K562 (cell line): ENCODE measurements around the gene TTC4. TPM values are rescaled to one million over a fixed set of nuclear protein-coding genes. Genes with fewer than 3 reads are reported as not detected.

Source experiments
- ATAC-seq: fragments of 200-7000 bp; cut with Tn5 transposase; 3 replicates; pipeline ENCODE4 v1.9.1; 2020; ENCODE audit warnings: moderate library complexity
- Bru-seq: library from RNA; stranded (reverse); fragments of 400-500 nt; gene quantifications from one replicate; lab custom pipeline; 2021; lab: Mats Ljungman, UMichigan
- BruChase-seq, 2 experiments: library from RNA; stranded (reverse); fragments of 400-500 nt; gene quantifications; one replicate each; lab custom pipeline; 2021; lab: Mats Ljungman, UMichigan
- BruUV-seq: library from RNA; stranded (reverse); fragments of 400-500 nt; replicated peaks from 2 replicates; lab custom pipeline; 2021; lab: Mats Ljungman, UMichigan
- CTCF ChIA-PET: fragments of 300-600 bp; formaldehyde crosslinking; extraction: SDS; loops from one replicate; lab custom pipeline; 2021; ENCODE audit warnings: low intra/inter-chr PET ratio; lab: Yijun Ruan, JAX
- POLR2A ChIA-PET: fragments of 300-600, 350-650 bp; sonication (Branson Sonifier 250); formaldehyde crosslinking; extraction: SDS; loops from one replicate; lab custom pipeline; 2021; ENCODE audit warnings: antibody characterized with exemption, inconsistent platforms; lab: Yijun Ruan, JAX
- DNase-seq, 4 experiments: peaks; one replicate each; pipeline versions ENCODE4 v3.0.0 to v3.0.0-alpha.2; 2011 to 2018; ENCODE audit warnings: low spot score in 3 of 4, mixed read lengths in 3 of 4; ENCODE audit errors: extremely low read depth in 1 of 4
- FAIRE-seq: peaks from 2 replicates; lab custom pipeline; 2011; peaks lifted over from hg19 to GRCh38; lab: Jason Lieb, UNC
- H2AFZ ChIP-seq: 2 replicates; pipeline ENCODE4 v1.6.0; 2011; ENCODE audit warnings: low read depth, low read length, control low read depth, inconsistent platforms
- H3K27ac ChIP-seq: fragments of 200-600 bp; 3 replicates; pipeline ENCODE4 v1.8.0; 2011; ENCODE audit warnings: low read depth, mild to moderate bottlenecking, control low read depth, inconsistent platforms, low read length, moderate library complexity, mixed read lengths; ENCODE audit errors: extremely low read depth
- H3K27me3 ChIP-seq, 2 experiments: fragments of 300-600 bp in 1 of 2; 2 replicates in 1 of 2; 3 replicates in 1 of 2; pipeline versions ENCODE4 v1.6.0 to v1.8.0; 2011; ENCODE audit warnings: inconsistent platforms in 2 of 2, low read length in 2 of 2, mild to moderate bottlenecking in 1 of 2, mixed read lengths in 1 of 2, moderate library complexity in 1 of 2; ENCODE audit not compliant: control insufficient read depth in 2 of 2, insufficient read depth in 2 of 2
- H3K36me3 ChIP-seq: fragments of 300-600 bp; 3 replicates; pipeline ENCODE4 v1.8.0; 2011; ENCODE audit warnings: mild to moderate bottlenecking, low read length, inconsistent platforms; ENCODE audit not compliant: control insufficient read depth, insufficient read depth
- H3K4me1 ChIP-seq, 2 experiments: fragments of 200-600 bp in 1 of 2; replicated peaks in 1 of 2; 2 replicates in 1 of 2; 3 replicates in 1 of 2; pipeline versions ENCODE4 v1.5.1 to v1.8.0; 2011; ENCODE audit warnings: inconsistent platforms in 2 of 2, low read length in 2 of 2, mild to moderate bottlenecking in 1 of 2, mixed read lengths in 1 of 2, moderate library complexity in 1 of 2; ENCODE audit not compliant: control insufficient read depth in 2 of 2, insufficient read depth in 2 of 2
- H3K4me2 ChIP-seq: 2 replicates; pipeline ENCODE4 v1.6.1; 2011; ENCODE audit warnings: low read length, control low read depth, inconsistent platforms, mixed read lengths; ENCODE audit not compliant: insufficient read depth
- H3K4me3 ChIP-seq: fragments of 200-600 bp; sonication (generic), shearing (Covaris generic); 2 replicates; pipeline ENCODE4 v1.5.1; 2016; ENCODE audit warnings: control low read depth, inconsistent platforms
- H3K79me2 ChIP-seq: fragments of 200-600 bp; 3 replicates; pipeline ENCODE4 v1.8.0; 2011; ENCODE audit warnings: low read length, inconsistent platforms; ENCODE audit not compliant: control insufficient read depth, insufficient read depth
- H3K9ac ChIP-seq, 2 experiments: 2 replicates each; pipeline versions ENCODE4 v1.6.0 to v1.6.1; 2011; ENCODE audit warnings: low read depth in 2 of 2, low read length in 2 of 2, control low read depth in 1 of 2, inconsistent platforms in 1 of 2, mild to moderate bottlenecking in 1 of 2, mixed read lengths in 1 of 2; ENCODE audit not compliant: insufficient read depth in 1 of 2
- H3K9me1 ChIP-seq: one replicate; pipeline ENCODE4 v1.6.0; 2011; ENCODE audit warnings: inconsistent platforms, mild to moderate bottlenecking, low read length, moderate library complexity; ENCODE audit not compliant: control insufficient read depth, insufficient read depth
- H3K9me3 ChIP-seq: replicated peaks from 2 replicates; pipeline ENCODE4 v1.5.1; 2011; ENCODE audit warnings: low read depth, low read length, inconsistent platforms; ENCODE audit not compliant: control insufficient read depth, insufficient read depth
- H4K20me1 ChIP-seq: replicated peaks from 2 replicates; pipeline ENCODE4 v1.6.1; 2011; ENCODE audit warnings: low read length, inconsistent platforms, mixed read lengths; ENCODE audit not compliant: control insufficient read depth, insufficient read depth
- ARID2 ChIP-seq: fragments of 450-650 bp; IDR thresholded peaks from 2 replicates; pipeline ENCODE4 v1.6.1; 2017; ENCODE audit warnings: antibody characterized with exemption, mild to moderate bottlenecking
- ARID3B ChIP-seq: fragments of 250-450 bp; sonication (Bioruptor Pico); IDR thresholded peaks from 2 replicates; pipeline ENCODE4 v1.4.0; 2020; ENCODE audit warnings: borderline replicate concordance
- BDP1 ChIP-seq: IDR thresholded peaks from 3 replicates; pipeline ENCODE4 v1.6.1; 2011; ENCODE audit not compliant: insufficient read length, insufficient read depth
- BRF2 ChIP-seq: IDR thresholded peaks from 3 replicates; pipeline ENCODE4 v1.6.1; 2011; ENCODE audit warnings: borderline replicate concordance, mild to moderate bottlenecking; ENCODE audit not compliant: insufficient read length, insufficient read depth
- GABPB2 ChIP-seq: fragments of 250-450 bp; sonication (Bioruptor Pico); conservative IDR thresholded peaks from 2 replicates; pipeline ENCODE4 v1.5.1; 2021; ENCODE audit warnings: mild to moderate bottlenecking
- MCM2 ChIP-seq: fragments of 450-650 bp; IDR thresholded peaks from 2 replicates; pipeline ENCODE4 v1.6.1; 2017; ENCODE audit warnings: low read depth, mild to moderate bottlenecking
- NR2C1 ChIP-seq, 2 experiments: fragments of 450-650 bp; IDR thresholded peaks; 2 replicates each; pipeline ENCODE4 v1.6.1; 2017; ENCODE audit warnings: mild to moderate bottlenecking in 2 of 2, antibody characterized with exemption in 1 of 2, inconsistent platforms in 1 of 2, missing compliant biosample characterization in 1 of 2, missing genetic modification characterization in 1 of 2
- RUNX1 ChIP-seq: sonication (generic); IDR thresholded peaks from 2 replicates; pipeline ENCODE4 v1.6.1; 2016; ENCODE audit warnings: antibody characterized with exemption, low read depth
- WGBS: fragments of 100-300 bp; shearing (Covaris generic); methylation state at CpG from one replicate; pipeline ENCODE4 v1.1.6; 2016; ENCODE audit warnings: low coverage, mixed read lengths; ENCODE audit not compliant: insufficient coverage; ENCODE audit errors: missing lambda C conversion rate; 5-methylcytosine and 5-hydroxymethylcytosine counted together
- in situ Hi-C: fragments of 300-500 bp; cut with MboI; formaldehyde crosslinking; loops from 4 replicates; pipeline ENCODE4 v1.15.0; 2018; ENCODE audit warnings: inconsistent platforms, mixed read lengths
- intact Hi-C: fragments of 100-400 bp; cut with micrococcal nuclease; formaldehyde crosslinking; loops from 2 replicates; pipeline ENCODE4 v1.14.2; 2022
- long read RNA-seq, 3 experiments: library from polyadenylated mRNA in 2 of 3; library from RNA in 1 of 3; unstranded in 2 of 3; stranded (forward) in 1 of 3; transcript quantifications; one replicate each; pipeline ENCODE4 v2.0.0, GENCODE V29; 2019 to 2022
- polyA minus RNA-seq, 3 experiments: library from RNA; depleted of rRNA, polyadenylated mRNA; stranded (reverse); fragments of >200 nt; gene quantifications; 2 replicates each; pipeline ENCODE4 v1.2.3, GENCODE V29; 2011
- polyA plus RNA-seq, 8 experiments: library from polyadenylated mRNA; depleted of rRNA in 4 of 8; stranded (reverse) in 5 of 8; unstranded in 3 of 8; fragments of >200 nt; fragmentation: Nextera tagmentation in 2 of 8; fragmentation: Illumina TruSeq in 1 of 8; extraction: Ambion mirVana in 2 of 8; extraction: Trizol in 1 of 8; gene quantifications; 2 replicates each; pipeline versions ENCODE4 v1.2.1 to v1.2.3, GENCODE V29; 2011 to 2014; ENCODE audit warnings: inconsistent platforms in 1 of 8, missing spikeins in 1 of 8
- total RNA-seq, 7 experiments: library from RNA; depleted of rRNA in 6 of 7; stranded (reverse); fragments of >200 nt in 6 of 7; fragmentation: Illumina TruSeq in 2 of 7; extraction: Trizol in 2 of 7; gene quantifications; 2 replicates each; pipeline versions ENCODE4 v1.2.1 to v1.2.3, GENCODE V29; 2011 to 2021; ENCODE audit warnings: low replicate concordance in 1 of 7

TTC4 gene
- 47.2 and 56.1 TPM in 2 replicates for total RNA-seq (2011; cell fraction: chromatin; rRNA removed; ENCODE audit: low replicate concordance)
- 26.2 and 29.2 TPM in 2 replicates for total RNA-seq (2011; cell fraction: nucleolus; rRNA removed)
- 46.0 and 51.2 TPM in 2 replicates for total RNA-seq (2011; cell fraction: nucleoplasm; rRNA removed)
- total RNA-seq (2014; rRNA removed), result 36.3 and 41.1 TPM in 2 replicates
- total RNA-seq (2014; rRNA removed; fragmentation: Illumina TruSeq; extraction: Trizol), result 66.7 and 68.3 TPM in 2 replicates
- total RNA-seq (2015; rRNA removed; fragmentation: Illumina TruSeq; extraction: Trizol), result 66.3 and 76.3 TPM in 2 replicates
- total RNA-seq (2021), result 42.6 and 42.8 TPM in 2 replicates
- 47.8 and 54.1 TPM in 2 replicates for polyA plus RNA-seq (2011; rRNA removed)
- polyA plus RNA-seq (2011; cell fraction: cytosol; rRNA removed), result 36.0 and 44.3 TPM in 2 replicates
- 28.6 and 31.9 TPM in 2 replicates for polyA plus RNA-seq (2011; cell fraction: nucleus; rRNA removed)
- polyA plus RNA-seq (2012), result 23.3 and 38.7 TPM in 2 replicates
- polyA plus RNA-seq (2014; fragmentation: Illumina TruSeq; extraction: Trizol), result 52.4 and 69.9 TPM in 2 replicates
- 100 to 1,000 TPM in 1 of 2 experiments, 10 to 100 TPM in 1; 46.1 to 111 TPM for polyA plus RNA-seq (2014; fragmentation: Nextera tagmentation; extraction: Ambion mirVana)
- polyA plus RNA-seq (2014; rRNA removed), result 41.5 and 45.3 TPM in 2 replicates
- polyA minus RNA-seq (2011; rRNA and poly(A)+ RNA removed), result 41.2 and 45.3 TPM in 2 replicates
- 15.5 and 18.8 TPM in 2 replicates for polyA minus RNA-seq (2011; cell fraction: cytosol; rRNA and poly(A)+ RNA removed)
- 25.7 and 43.5 TPM in 2 replicates for polyA minus RNA-seq (2011; cell fraction: nucleus; rRNA and poly(A)+ RNA removed)
- Bru-seq, nascent RNA, result percentile 92 among the genes with signal in this experiment
- percentile 89 among the genes with signal in this experiment for BruChase-seq, experiment 1, labeled RNA remaining after a 2-hour chase
- BruChase-seq, experiment 2, labeled RNA remaining after a 6-hour chase, result percentile 91 among the genes with signal in this experiment
- long read RNA-seq, experiment 1, transcript TTC4-204 (3 exons, 549 nt), result minor isoform, 6 of 283 reads
- long read RNA-seq, experiment 1, transcript TTC4-201 (10 exons, 2,395 nt), result major isoform, 219 of 283 reads
- long read RNA-seq, experiment 1, partial matches to known transcripts, result 10 of 283 reads
- long read RNA-seq, experiment 1, other reads (novel, unspliced or antisense), result 47 of 283 reads
- long read RNA-seq, experiment 2, transcript TTC4-201 (10 exons, 2,395 nt), result major isoform, 45 of 67 reads
- long read RNA-seq, experiment 2, partial matches to known transcripts, result 8 of 67 reads
- long read RNA-seq, experiment 2, other reads (novel, unspliced or antisense), result 12 of 67 reads
- long read RNA-seq, experiment 3, transcript TTC4-204 (3 exons, 549 nt), result minor isoform, 7 of 101 reads
- long read RNA-seq, experiment 3, transcript TTC4-201 (10 exons, 2,395 nt), result major isoform, 81 of 101 reads
- long read RNA-seq, experiment 3, partial matches to known transcripts, result 1 of 101 reads
- long read RNA-seq, experiment 3, other reads (novel, unspliced or antisense), result 12 of 101 reads

- peaks cover 9 to 17% of the 10 kb centered on the region in 2 experiments; a peak in 4 of 5 replicates for H3K27me3 ChIP-seq
- ChIA-PET CTCF (interaction anchor here (0.6 kb wide), 1 partner anchor 441 kb away, joined by 4 read pairs; no protein-coding TSS in a partner anchor), POLR2A (interaction anchor here (0.6 to 1.4 kb wide), 8 partner anchors 10 to 666 kb away, joined by 3 to 5 read pairs (median 3); no protein-coding TSS in a partner anchor)
- peak within 1 kb of the TSS; percentile 100 for H2AFZ ChIP-seq
- peak within 1 kb of the TSS; percentile 83 for H3K27ac ChIP-seq
- no peaks in the 10 kb centered on the region for H3K9me3 ChIP-seq
- no peaks in the 10 kb centered on the region for H3K9me1 ChIP-seq
- intact Hi-C loops, result loop anchor here (2.0 kb wide), 1 partner anchor 49 kb away; the partner anchor contains the start of gene PARS2
- TSS peak; percentile 70 for BruUV-seq
- peak; percentile 84 for FAIRE-seq
- WGBS, result 1% methylated on average over 48 of the region's 51 CpGs
- peak within 1 kb of the TSS; percentile 94 to 97 for H3K9ac ChIP-seq
- peak; percentile 99 for ATAC-seq
- H4K20me1 ChIP-seq, result no peaks in the 10 kb centered on the region
- peaks cover 29% of the 10 kb centered on the region for H3K79me2 ChIP-seq
- peak within 1 kb of the TSS; percentile 98 for H3K4me2 ChIP-seq
- DNase-seq, result peak; percentile 92 to 97 (median 96)
- H3K4me1 ChIP-seq, result peaks cover 5 to 8% of the 10 kb centered on the region in 2 experiments; a peak in 4 of 5 replicates
- peak within 1 kb of the TSS; percentile 88 for H3K4me3 ChIP-seq
- in situ Hi-C loops, result no loop called here
- peaks cover 41% of the 10 kb centered on the region for H3K36me3 ChIP-seq
- TF ChIP-seq BRF2, result no peak
- TF ChIP-seq MCM2, result no peak
- peak; percentile 78; the same call in 1 of the 2 replicates for TF ChIP-seq GABPB2 (CRISPR knock-in tag)
- TF ChIP-seq BDP1, result no peak
- peak; percentile 82; the same call in 1 of the 2 replicates for TF ChIP-seq RUNX1
- no peak for TF ChIP-seq ARID3B (CRISPR knock-in tag)
- TF ChIP-seq ARID2, result no peak
- no peak for TF ChIP-seq NR2C1 (IDR thresholded peaks at IDR 0.05)
- peak; percentile 64; the same call in 1 of the 2 replicates for TF ChIP-seq NR2C1 (tag; IDR thresholded peaks at IDR 0.05)
Observed at GRCh38 chr1:54715493-54716298, at the start of gene TTC4. Gene TTC4 (plus strand): TSS chr1:54715861. CDS start chr1:54715909, 48 bp downstream.
